K562 (cell line): ENCODE data around the gene MAD1L1. TPM values are rescaled to one million over a fixed set of nuclear protein-coding genes. Genes with fewer than 3 reads are reported as not detected.

Experiments
- BRD4 ChIP-seq: fragments of 200-600 bp; sonication (generic); IDR thresholded peaks from 2 replicates; pipeline ENCODE4 v1.6.1; 2017; ENCODE audit warnings: inconsistent platforms
- CBFA2T2 ChIP-seq: fragments of 450-650 bp; conservative IDR thresholded peaks from 2 replicates; pipeline ENCODE4 v1.6.1; 2017; ENCODE audit warnings: mild to moderate bottlenecking
- CHD4 ChIP-seq: fragments of 200-600 bp; sonication (generic); IDR thresholded peaks from 3 replicates; pipeline ENCODE4 v1.6.1; 2012; ENCODE audit warnings: low read depth, mild to moderate bottlenecking, mixed read lengths, low read length, inconsistent platforms; ENCODE audit not compliant: insufficient read depth, insufficient replicate concordance, poor library complexity, severe bottlenecking
- KDM1A ChIP-seq, 2 experiments: fragments of 450-650 bp; IDR thresholded peaks; 2 replicates each; pipeline ENCODE4 v1.6.1; 2016; ENCODE audit warnings: mild to moderate bottlenecking in 2 of 2
- MTA2 ChIP-seq: fragments of 450-650 bp; IDR thresholded peaks from 2 replicates; pipeline ENCODE4 v1.6.1; 2016; ENCODE audit warnings: low read depth
- POLR3A ChIP-seq: IDR thresholded peaks from 2 replicates; pipeline ENCODE4 v1.6.1; 2011; ENCODE audit warnings: borderline replicate concordance, mild to moderate bottlenecking, moderate library complexity; ENCODE audit not compliant: insufficient read length, insufficient read depth; ENCODE audit errors: extremely low read depth
- RBM22 ChIP-seq: fragments of 200-400 bp; formaldehyde crosslinking; IDR thresholded peaks from 2 replicates; pipeline ENCODE4 v1.6.1; 2018; ENCODE audit warnings: low read length, low read depth; ENCODE audit not compliant: poor library complexity, severe bottlenecking
- polyA plus RNA-seq, 8 experiments: library from polyadenylated mRNA; depleted of rRNA in 4 of 8; stranded (reverse) in 5 of 8; unstranded in 3 of 8; fragments of >200 nt; fragmentation: Nextera tagmentation in 2 of 8; fragmentation: Illumina TruSeq in 1 of 8; extraction: Ambion mirVana in 2 of 8; extraction: Trizol in 1 of 8; gene quantifications; 2 replicates each; pipeline versions ENCODE4 v1.2.1 to v1.2.3, GENCODE V29; 2011 to 2014; ENCODE audit warnings: inconsistent platforms in 1 of 8, missing spikeins in 1 of 8
- total RNA-seq, 7 experiments: library from RNA; depleted of rRNA in 6 of 7; stranded (reverse); fragments of >200 nt in 6 of 7; fragmentation: Illumina TruSeq in 2 of 7; extraction: Trizol in 2 of 7; gene quantifications; 2 replicates each; pipeline versions ENCODE4 v1.2.1 to v1.2.3, GENCODE V29; 2011 to 2021; ENCODE audit warnings: low replicate concordance in 1 of 7
- TF ChIP-seq, protein P1 (sequence below): fragments of 450-650 bp; IDR thresholded peaks from 2 replicates; pipeline ENCODE4 v1.6.1; 2016; ENCODE audit warnings: mild to moderate bottlenecking, moderate library complexity
- TF ChIP-seq, protein P2 (sequence below): fragments of 450-650 bp; IDR thresholded peaks from 2 replicates; pipeline ENCODE4 v1.6.1; 2016; ENCODE audit warnings: borderline replicate concordance

The MAD1L1 gene
- total and polyA plus RNA-seq, 9 of the 15 experiments (the other 6 are each of a cell fraction or from before 2014, with no cell fraction given), result 1.7 to 89.7 (median 18.0) TPM

DNA sequence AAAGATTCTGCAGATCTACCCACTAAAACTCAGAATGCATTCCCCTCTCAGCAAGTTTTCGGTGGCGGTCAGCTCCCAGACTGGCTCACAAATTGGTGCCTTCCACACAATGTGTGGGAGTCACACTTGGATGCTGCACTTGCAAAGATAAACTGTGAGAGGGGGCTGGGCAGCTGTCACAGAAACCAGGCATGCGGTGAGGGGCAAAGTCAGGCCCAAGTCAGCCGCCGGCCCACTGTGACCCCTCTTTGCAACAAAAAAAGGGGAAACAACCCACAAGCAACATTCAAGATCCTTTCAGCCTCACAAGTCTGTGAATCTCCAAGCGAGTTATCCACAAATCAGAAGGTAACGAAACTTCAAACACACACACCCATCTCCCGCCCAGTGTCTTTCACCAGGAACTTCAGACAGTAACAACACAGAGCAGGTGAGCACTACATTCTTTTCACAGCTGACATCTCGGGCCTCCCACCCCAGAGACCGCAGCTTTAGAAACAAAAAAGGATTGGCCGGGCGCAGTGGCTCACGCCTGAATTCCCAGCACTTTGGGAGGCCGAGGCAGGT is 49.5 kb upstream of the MAD1L1 start (continued):
- TF ChIP-seq, protein P1, sequence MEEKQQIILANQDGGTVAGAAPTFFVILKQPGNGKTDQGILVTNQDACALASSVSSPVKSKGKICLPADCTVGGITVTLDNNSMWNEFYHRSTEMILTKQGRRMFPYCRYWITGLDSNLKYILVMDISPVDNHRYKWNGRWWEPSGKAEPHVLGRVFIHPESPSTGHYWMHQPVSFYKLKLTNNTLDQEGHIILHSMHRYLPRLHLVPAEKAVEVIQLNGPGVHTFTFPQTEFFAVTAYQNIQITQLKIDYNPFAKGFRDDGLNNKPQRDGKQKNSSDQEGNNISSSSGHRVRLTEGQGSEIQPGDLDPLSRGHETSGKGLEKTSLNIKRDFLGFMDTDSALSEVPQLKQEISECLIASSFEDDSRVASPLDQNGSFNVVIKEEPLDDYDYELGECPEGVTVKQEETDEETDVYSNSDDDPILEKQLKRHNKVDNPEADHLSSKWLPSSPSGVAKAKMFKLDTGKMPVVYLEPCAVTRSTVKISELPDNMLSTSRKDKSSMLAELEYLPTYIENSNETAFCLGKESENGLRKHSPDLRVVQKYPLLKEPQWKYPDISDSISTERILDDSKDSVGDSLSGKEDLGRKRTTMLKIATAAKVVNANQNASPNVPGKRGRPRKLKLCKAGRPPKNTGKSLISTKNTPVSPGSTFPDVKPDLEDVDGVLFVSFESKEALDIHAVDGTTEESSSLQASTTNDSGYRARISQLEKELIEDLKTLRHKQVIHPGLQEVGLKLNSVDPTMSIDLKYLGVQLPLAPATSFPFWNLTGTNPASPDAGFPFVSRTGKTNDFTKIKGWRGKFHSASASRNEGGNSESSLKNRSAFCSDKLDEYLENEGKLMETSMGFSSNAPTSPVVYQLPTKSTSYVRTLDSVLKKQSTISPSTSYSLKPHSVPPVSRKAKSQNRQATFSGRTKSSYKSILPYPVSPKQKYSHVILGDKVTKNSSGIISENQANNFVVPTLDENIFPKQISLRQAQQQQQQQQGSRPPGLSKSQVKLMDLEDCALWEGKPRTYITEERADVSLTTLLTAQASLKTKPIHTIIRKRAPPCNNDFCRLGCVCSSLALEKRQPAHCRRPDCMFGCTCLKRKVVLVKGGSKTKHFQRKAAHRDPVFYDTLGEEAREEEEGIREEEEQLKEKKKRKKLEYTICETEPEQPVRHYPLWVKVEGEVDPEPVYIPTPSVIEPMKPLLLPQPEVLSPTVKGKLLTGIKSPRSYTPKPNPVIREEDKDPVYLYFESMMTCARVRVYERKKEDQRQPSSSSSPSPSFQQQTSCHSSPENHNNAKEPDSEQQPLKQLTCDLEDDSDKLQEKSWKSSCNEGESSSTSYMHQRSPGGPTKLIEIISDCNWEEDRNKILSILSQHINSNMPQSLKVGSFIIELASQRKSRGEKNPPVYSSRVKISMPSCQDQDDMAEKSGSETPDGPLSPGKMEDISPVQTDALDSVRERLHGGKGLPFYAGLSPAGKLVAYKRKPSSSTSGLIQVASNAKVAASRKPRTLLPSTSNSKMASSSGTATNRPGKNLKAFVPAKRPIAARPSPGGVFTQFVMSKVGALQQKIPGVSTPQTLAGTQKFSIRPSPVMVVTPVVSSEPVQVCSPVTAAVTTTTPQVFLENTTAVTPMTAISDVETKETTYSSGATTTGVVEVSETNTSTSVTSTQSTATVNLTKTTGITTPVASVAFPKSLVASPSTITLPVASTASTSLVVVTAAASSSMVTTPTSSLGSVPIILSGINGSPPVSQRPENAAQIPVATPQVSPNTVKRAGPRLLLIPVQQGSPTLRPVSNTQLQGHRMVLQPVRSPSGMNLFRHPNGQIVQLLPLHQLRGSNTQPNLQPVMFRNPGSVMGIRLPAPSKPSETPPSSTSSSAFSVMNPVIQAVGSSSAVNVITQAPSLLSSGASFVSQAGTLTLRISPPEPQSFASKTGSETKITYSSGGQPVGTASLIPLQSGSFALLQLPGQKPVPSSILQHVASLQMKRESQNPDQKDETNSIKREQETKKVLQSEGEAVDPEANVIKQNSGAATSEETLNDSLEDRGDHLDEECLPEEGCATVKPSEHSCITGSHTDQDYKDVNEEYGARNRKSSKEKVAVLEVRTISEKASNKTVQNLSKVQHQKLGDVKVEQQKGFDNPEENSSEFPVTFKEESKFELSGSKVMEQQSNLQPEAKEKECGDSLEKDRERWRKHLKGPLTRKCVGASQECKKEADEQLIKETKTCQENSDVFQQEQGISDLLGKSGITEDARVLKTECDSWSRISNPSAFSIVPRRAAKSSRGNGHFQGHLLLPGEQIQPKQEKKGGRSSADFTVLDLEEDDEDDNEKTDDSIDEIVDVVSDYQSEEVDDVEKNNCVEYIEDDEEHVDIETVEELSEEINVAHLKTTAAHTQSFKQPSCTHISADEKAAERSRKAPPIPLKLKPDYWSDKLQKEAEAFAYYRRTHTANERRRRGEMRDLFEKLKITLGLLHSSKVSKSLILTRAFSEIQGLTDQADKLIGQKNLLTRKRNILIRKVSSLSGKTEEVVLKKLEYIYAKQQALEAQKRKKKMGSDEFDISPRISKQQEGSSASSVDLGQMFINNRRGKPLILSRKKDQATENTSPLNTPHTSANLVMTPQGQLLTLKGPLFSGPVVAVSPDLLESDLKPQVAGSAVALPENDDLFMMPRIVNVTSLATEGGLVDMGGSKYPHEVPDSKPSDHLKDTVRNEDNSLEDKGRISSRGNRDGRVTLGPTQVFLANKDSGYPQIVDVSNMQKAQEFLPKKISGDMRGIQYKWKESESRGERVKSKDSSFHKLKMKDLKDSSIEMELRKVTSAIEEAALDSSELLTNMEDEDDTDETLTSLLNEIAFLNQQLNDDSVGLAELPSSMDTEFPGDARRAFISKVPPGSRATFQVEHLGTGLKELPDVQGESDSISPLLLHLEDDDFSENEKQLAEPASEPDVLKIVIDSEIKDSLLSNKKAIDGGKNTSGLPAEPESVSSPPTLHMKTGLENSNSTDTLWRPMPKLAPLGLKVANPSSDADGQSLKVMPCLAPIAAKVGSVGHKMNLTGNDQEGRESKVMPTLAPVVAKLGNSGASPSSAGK, result peak; percentile 70
- TF ChIP-seq, protein P2, sequence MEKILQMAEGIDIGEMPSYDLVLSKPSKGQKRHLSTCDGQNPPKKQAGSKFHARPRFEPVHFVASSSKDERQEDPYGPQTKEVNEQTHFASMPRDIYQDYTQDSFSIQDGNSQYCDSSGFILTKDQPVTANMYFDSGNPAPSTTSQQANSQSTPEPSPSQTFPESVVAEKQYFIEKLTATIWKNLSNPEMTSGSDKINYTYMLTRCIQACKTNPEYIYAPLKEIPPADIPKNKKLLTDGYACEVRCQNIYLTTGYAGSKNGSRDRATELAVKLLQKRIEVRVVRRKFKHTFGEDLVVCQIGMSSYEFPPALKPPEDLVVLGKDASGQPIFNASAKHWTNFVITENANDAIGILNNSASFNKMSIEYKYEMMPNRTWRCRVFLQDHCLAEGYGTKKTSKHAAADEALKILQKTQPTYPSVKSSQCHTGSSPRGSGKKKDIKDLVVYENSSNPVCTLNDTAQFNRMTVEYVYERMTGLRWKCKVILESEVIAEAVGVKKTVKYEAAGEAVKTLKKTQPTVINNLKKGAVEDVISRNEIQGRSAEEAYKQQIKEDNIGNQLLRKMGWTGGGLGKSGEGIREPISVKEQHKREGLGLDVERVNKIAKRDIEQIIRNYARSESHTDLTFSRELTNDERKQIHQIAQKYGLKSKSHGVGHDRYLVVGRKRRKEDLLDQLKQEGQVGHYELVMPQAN, result no peak
- TF ChIP-seq MTA2 (peak; percentile 52; the same call in 1 of the 2 replicates), CHD4 (no peak), BRD4 (no peak), CBFA2T2 (peak; percentile 72), POLR3A (no peak), KDM1A (IDR thresholded peaks at IDR 0.05) (peak; percentile 69 to 79; a peak in 3 of 4 replicates), RBM22 (no peak)
